Posterior cingulate gyrus (tissue), 11 donors: ENCODE measurements around the gene LETM1.

Experiments used
- DNase-seq, 10 donors: peaks; one replicate each; pipeline versions ENCODE4 v3.0.0 to v3.0.0-alpha.2; 2020 to 2021; ENCODE audit warnings: mixed read lengths in 3 of 10
- intact Hi-C: fragments of 100-400 bp; cut with DNase I; formaldehyde crosslinking; loops from one replicate; pipeline ENCODE4 v1.15.1; 2023

LETM1 gene

DNA sequence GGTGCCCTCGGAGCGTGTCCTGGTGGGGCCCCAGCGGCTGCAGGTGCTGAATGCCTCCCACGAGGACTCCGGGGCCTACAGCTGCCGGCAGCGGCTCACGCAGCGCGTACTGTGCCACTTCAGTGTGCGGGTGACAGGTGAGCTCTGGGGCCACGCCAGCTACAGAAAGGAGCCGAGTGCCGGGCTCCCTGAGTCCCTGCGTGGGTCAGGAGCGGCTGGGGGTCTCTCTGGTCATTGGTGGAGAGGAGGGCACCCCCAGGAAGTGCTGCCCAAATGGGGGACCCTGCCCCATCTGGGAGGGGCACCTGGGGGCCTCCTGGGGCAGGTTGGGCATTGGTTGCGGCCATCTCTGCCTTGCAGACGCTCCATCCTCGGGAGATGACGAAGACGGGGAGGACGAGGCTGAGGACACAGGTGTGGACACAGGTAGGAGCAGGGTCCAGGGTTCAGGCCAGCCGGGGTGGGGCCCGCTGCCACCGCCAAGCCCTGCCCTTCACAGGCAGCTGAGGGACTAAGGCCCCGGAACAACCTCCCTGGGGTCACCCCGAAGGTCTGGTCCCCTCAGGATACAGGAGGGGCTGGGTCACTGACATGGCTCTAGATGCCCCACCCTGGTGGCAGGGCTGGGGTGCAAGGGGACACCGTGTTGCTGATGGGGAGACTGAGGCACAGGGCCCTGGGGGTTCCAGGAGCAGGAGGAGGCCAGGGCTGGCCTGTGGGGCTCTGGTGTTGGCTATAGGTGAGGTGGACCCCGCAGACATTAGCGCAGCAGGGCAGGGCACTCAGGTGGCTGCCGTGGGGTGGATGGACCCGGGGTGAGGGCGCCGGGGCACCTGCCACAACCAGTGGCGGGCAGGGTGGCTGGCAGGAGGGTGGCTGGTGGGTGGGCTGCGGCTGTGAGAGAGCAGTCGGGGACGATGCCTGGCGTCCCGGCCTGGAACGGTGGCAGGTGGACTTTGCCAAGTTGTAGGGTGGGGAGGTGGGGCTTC lies 56.3 kb downstream of the LETM1 start:
- no peak for DNase-seq
- intact Hi-C loops, result loop anchor here (5.0 kb wide), 1 partner anchor 37 kb away; no protein-coding TSS in a partner anchor

DNA sequence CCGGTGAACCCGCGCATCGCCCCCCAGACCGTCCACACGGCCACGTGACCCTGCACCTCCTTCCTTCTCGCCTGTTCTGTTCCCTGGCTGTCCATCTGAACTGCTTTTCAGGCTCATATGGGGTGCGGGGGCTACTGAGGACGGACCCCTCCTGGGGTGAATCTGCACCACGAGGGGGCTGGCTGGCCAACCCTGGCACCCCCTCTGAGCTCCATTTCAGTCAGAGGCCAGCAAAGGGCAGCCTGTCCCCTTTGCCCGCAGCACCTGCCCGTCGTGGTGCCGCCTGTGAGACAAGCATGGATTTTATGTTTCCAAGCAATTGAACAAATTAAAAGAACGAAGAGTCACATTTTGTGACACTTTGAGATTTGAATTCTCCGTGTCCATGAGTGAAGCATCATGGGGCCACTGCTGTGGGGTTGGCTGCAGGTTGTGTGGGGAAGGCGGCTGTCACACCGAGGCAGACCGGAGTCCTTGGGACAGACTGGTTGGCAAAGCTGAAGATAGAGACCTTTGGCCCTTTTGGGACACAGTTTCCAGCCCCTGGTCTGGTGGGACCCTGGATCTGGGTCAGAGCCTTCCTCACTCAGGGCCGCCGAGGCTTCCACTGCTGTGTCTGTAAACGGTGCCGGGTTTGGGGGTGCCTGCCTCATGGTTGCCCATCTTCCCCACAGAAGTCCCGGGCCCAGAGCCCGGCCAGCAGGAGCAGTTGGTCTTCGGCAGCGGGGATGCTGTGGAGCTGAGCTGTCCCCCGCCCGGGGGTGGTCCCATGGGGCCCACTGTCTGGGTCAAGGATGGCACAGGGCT lies 57.2 kb downstream of the LETM1 start:
- intact Hi-C loops, result loop anchor here (5.0 kb wide), 1 partner anchor 36 kb away; no protein-coding TSS in a partner anchor
- DNase-seq, result no peak

DNA sequence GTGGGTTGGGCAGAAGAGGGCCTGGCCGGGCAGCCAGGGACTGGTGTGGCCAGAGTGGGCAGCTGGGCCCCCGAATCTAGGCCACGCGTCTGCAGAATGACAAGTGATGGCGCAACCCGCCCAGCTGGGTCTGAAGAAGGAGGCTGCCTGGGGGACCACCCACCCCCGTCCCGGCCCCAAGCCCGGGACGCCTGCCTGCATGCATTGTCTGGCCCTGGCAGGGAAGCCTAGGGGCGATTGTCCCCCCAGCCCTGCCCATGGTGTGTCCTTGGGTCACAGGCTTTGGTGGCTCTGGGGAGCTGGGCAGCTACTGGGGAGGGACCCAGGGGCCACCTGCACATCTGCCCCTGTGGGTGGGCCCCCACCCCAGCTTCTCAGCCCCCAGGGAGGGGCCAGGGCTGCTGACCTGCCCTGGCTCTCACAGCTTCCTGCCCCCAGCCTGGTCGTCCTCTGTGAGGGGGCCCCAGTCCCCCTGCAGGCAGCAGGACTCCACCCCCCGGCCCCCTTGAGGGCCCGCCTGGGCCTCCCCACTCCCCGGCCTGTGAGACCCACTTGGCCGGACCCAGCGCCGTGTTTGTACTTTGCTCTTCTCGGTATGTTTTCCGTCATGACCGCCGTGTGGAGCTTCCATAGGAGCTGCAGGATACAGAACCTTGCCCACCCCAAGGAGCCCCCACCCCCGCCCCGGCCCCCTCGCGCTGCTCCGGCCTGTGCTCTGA lies 57.9 kb downstream of the LETM1 start:
- DNase-seq, result peak in 8 of 10 donors; percentile 50 to 91 (median 75)
- intact Hi-C loops, result loop anchor here (5.0 kb wide), 1 partner anchor 36 kb away; no protein-coding TSS in a partner anchor

DNA sequence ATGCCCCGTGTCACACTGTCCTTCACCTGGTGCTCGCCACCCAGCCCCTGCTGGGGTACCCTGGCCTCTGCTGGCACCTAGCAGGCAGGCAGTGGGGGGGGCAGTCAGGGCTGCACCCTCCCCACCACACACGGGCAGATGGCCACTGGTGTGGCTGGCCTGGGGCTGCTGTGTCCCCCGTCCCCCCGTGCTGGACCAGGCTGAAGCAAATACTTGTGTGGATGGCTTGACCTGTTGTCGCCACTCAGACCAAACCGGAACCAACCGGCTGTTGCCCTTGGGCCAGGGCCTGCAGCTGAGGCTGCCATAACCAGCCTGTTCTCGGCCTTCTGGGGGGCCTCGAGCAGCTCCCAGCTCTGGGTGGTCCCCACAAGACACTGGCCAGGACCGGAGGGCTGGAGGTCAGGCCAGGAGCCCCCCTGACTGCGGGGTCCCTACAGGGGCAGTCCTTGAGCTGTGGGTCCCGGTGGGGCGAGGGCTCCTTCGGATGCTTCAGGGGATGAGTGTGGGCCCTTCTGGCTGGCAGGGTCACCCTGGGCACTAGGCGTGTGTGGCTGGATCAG lies 58.6 kb downstream of the LETM1 start:
- no peak for DNase-seq

DNA sequence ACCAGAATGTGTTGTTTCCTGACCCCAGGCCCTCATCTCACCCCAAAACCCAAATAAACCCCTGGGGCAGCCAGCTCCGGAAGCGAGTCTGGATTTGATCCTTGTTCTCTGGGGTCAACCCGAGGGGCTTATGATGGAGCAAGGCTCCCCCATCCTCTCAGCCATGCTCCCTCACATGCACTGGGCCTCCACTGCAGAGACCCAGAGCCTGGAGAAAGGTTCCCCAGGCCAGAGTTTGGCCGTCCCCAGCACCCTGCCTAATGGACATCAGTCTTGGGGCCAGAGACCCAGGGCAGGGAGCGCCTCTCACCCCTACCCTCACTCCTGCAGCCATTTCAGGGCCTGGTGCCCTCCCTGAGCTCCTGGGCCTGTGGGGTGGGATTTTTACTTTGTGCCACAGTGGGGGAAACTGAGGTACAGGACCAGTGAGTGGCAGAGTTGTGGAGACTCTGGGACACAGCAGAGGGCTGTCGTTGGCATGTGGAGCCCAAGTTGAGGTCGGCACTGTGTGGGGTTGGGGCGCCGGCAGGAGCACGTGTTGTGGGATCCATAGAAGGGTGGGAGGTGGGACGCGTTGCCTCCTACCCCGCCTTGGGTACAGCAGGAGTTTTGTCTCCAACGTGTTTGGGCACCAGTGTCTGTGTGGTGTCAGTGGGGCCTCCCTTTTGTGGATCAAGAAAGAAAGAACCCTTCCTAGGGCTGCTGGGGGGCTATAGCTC lies 59.3 kb downstream of the LETM1 start:
- intact Hi-C loops, result loop anchor here (5.0 kb wide), 1 partner anchor 34 kb away; no protein-coding TSS in a partner anchor
- no peak for DNase-seq

More for the DNA sequence above, 58.6 kb downstream of the LETM1 start:
- intact Hi-C loops, result loop anchor here (5.0 kb wide), 1 partner anchor 35 kb away; no protein-coding TSS in a partner anchor

DNA sequence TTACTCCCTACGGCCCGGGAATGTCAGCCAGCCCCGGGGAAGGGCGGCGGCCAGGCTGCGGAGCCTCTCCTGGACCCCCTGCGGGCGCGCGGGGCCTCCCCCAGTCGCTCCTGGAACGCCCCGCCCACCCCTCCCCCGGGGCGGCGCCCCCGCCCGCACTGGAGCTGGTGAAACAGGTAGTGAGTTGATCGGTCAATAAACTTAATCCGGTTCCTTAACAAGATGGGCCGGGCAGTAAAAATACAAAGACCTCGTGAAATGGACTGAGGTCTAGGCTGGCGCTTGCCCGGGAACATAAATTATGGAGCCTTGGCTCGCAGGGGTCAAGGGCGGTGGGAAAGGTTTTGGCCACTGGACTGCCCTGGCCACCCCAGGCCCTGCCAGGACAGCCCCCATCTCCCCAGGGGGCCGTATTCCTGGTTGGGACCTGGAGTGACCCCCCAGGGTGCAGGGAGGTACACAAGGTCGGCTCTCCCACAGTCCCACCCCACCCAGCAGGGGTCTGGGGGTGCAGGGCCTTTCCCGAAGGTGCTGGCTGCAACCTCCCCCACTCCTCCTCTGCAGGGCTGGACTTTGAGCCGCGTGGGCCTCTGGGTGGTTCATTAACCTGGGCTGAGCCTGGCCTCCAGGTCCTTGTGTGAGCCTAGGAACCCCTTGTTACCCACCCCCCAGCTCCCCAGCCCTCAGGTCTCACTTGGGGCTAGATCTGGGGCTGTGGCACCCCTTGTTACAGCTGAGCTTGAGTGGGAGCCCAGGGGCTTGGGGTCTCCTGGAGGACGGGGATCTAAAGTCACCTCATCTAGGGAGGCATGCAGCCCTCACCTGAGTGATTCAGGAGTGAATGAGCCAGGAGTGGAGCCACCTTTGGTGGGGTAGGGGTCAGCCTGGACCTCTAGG lies 60.4 kb downstream of the LETM1 start:
- intact Hi-C loops, result loop anchor here (5.0 kb wide), 1 partner anchor 33 kb away; no protein-coding TSS in a partner anchor
- DNase-seq, result no peak

DNA sequence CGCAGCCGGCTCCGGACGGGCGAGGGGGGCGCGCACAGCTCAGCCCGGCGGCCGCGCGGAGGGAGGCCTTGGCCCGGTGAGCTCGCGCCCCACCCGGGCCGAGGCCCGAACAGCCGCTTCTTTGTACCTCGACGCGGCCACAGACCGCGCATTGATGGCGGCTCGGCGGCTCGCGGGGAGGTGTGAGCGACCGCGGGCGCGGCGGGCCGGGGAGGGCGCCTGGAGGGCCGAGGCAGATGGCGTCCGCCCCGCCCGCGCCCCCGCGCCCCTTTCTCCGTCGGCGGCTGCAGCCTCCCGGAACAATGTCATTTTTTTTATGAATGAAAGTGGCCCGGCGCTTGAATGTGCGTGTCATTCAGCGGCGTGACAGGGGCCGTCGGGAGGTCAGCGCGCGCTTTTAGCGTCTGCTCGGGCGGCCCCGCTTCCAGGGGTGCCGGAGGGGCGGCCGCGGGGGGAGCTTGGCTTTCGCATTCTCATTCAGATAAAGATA lies 61.1 kb downstream of the LETM1 start:
- intact Hi-C loops, result loop anchor here (5.0 kb wide), 1 partner anchor 33 kb away; no protein-coding TSS in a partner anchor
- no peak for DNase-seq

DNA sequence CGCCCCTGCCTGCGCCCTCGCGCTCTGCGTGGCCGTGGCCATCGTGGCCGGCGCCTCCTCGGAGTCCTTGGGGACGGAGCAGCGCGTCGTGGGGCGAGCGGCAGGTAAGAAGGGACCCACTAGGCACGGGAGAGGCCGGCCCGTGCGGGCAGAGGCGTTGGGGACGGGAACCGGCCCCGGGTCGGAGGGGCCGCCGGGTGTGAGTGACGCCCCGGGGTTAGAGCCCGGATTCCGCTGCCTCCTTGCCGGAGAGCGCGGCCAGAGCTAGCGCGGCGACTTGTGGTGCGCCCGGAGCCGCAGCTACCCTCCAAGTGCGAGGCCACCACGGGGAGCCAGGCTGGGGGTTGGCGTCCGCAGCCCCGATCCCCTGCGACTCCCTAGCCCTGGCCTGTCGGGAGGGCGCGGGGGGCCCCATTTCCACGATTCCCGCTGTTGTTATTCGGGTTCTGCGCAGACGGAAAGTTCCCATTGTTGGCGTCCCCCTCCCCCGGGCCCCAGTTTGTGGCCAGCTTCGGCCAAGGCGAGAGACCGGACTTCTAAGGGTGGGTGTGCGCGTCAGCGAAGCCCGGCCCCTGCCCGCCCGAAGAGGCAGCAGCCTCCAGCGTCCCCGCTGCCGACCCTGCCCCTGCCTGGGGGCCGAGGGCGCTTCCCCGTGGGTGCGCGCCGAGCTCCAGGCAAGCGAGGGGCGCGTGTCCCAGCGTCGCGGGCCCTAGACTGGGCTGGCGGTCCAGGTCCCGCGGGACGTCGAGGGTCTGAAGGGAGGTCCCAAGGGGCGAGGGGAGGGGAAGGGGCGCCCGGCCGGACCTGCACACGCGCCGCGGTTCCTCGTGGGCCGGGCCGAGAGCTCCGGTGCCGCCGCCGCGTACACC lies 61.8 kb downstream of the LETM1 start:
- intact Hi-C loops, result no loop called here
- DNase-seq, result no peak

DNA sequence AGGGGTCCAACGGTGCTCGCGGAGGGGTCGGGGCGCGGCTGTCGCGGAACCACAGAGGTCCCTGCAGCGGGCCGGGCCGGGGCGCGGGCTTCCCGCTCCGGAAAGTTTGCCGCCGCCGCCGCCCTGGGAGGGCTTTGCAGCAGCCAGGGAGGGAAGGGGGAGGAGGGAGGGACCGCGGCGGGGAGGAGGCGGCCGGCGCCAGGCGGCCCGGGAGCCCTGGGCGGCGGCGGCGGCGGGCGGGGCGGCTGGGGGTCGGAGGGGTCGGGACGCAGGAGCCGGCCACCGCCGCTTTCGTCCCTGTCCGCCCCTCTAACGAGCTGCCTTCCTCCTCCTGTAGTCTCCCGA lies 62.5 kb downstream of the LETM1 start:
- intact Hi-C loops, result no loop called here

DNA sequence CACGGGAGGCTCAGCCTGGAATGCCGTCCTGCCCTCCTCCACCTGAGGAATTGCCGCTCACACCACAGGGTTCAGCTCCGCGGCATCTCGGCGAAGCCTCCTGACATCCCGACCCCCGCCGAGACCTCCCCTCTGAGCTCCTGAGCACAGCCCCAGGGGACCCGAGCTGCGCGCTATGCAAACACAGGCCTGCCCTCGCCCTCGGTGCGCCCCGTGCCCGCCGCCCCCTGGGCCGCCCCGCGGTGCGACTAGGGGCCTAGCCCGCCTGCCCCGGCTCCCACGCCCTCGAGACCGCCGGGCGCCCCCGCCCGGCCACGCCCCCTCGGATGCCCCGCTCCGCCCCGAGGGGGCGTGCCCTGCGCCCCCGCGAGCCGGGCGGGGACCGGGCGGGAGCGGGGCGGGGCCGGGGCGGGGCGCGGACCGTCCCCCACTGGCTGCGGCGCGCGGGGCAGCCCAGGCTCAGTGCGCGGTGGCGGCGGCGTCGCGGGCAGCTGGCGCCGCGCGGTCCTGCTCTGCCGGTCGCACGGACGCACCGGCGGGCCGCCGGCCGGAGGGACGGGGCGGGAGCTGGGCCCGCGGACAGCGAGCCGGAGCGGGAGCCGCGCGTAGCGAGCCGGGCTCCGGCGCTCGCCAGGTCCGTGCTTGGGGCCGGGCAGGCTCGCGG lies 63.0 kb downstream of the LETM1 start, which contains the start of gene FGFR3:
FGFR3 (plus strand) TSS at position 462 of the 664 bp plus-strand sequence. CDS start 642 bp downstream, outside the sequence.
- intact Hi-C loops, result no loop called here

More for the DNA sequence above, 62.5 kb downstream of the LETM1 start:
- DNase-seq, result no peak

DNA sequence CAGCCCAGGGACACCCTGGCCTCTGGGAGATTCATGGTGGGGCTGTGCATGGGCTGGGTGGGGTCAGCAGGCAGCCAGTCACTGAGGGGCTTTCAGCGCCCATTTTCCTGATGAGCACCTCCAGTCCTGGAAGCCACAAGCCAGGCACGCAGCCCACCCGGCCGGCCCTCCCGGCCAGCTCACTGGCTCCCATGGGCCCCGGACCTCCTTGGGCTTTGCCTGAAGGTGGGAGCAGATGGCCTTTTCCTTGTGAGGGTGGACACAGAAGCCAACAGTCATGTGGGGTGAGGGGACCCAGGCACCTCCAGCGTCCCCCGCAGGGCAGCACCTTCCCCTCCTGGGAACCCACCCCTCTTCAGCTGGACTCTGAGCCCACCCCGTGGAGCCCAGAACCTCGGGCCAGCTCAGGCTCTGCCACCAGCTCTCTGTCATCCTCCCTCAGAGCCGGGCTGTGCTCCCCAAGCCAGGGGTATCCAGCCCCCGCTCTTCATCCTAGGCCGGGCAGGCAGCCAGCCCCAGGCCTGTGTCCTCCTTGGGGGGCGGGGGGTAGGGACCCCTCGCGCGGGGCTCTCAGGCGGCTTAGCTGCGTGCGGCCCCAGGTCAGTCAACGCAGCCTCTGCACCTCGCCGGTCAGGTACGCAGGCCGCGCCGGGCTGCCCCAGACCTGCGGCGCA lies 63.7 kb downstream of the LETM1 start:
- intact Hi-C loops, result no loop called here

More for the DNA sequence above, 63.0 kb downstream of the LETM1 start, which contains the start of gene FGFR3:
- DNase-seq, result peak in 1 of 10 donors; percentile 50

DNA sequence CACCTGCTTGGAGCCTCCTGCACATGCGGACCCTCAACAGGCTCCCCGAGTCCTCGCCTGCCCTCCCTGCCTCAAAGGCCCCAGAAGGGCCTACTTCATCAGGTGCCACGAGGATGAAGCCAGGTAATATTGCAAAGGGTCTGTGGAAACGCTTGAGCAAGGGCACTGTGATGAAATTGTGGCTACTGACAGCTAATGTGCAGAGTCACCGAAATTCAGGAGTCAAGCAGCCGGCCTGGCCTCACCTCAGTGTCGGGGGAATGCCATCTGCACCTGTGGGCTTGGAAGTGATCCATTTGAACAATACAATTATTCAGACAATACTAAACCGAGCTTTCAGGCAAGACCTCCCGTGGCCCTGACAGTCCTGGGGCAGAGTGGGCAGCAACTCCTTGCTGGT lies 66.0 kb downstream of the LETM1 start:
- no peak for DNase-seq
- intact Hi-C loops, result no loop called here

More for the DNA sequence above, 63.7 kb downstream of the LETM1 start:
- no peak for DNase-seq

DNA sequence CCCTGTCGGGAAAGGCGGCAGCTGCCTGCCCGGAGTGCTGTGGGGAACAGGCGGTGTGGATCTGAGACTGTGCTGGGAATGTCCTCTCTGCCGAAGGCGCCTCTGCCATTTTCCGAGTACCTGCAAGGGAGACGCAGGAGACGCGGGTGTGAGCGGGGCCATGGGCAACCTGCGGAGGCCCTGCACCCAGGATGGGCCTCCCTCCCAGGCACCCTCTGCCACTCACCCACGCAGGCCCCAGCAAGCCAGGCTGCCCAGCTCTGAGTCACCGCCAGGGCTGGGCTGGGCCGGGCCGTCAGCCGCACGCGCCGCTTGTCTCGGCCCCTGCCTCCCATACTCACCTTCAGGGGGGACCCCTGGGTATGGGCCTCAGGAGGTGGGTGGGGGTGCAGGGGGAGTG lies 66.4 kb downstream of the LETM1 start:
- DNase-seq, result no peak
- intact Hi-C loops, result no loop called here

DNA sequence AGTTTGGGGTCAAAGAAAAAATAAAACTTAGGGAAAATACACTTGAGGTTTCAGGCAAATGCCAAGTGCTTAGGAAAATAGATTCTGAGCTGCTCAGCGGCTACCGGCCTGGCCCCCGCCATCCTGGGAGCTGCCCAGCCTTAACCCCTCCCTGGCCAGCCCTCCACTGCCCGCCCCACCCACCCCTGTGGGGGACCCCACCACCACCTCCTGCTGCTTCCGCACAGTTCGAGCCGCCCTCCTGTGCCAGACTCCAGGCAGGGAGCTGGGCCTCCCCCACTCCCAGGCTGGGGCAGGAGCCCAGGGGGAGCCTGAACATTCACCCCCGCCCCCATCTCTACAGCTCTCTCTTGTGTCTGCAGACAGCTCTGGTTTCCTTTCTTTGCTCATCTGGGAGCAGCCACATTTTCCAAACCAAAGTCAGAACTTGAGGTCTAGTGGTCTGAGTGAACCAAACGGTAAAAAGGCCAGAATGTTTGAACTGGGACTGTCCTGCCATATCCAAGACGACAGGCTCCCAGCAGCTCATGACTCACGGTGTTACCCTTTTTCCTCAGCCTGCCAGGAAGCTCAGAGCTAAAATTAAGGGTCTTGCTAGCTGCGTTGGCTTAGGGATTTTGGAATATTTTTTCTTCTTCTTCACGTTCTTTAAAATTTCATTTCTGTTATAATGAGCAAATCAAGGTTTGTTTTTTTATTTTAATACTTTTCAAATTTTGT lies 67.5 kb downstream of the LETM1 start:
- intact Hi-C loops, result no loop called here
- DNase-seq, result no peak

DNA sequence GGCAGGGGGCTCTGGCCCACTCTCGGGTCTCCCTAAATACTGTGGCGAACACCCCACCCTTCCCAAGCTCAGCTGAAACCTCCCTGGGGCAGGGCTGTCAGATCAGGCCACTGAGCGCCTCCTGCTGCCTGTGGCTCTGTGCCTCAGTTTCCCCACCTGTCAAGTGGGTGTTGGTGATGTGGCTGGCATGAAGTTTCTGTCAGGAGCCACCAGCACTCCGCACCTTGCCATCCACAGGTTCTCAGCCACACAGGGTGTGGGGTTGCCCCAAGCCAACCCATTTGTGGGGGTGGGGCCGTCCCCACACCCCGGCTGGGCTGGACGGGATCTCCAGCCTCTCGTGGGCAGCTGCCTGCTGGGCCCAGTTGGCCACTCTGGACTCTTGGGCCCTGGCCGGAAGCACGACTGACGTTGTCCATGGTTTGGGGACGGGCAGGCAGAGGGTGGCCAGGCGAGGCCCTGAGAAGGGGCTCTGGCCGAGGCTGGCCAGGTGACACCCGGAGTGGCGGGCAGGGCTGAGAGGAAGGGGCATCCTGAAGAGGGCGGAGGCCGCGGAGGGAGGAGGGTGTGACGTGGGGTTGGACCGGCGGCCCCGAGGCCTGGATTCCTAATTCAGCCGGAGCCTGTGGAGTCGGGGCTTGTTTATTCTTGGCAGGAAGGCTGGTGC lies 68.4 kb downstream of the LETM1 start:
- no peak for DNase-seq
- intact Hi-C loops, result no loop called here
